Measurements from ENCODE around the gene TMEM250. TPM values are rescaled to one million over a fixed set of nuclear protein-coding genes. Genes with fewer than 3 reads are reported as not detected.
A peak's percentile ranks its signal among the peaks of the same experiment; 100 is the strongest.

TMEM250 gene
- total RNA-seq, 2 experiments from 2014 or later = 6.5 to 7.9 TPM

DNA sequence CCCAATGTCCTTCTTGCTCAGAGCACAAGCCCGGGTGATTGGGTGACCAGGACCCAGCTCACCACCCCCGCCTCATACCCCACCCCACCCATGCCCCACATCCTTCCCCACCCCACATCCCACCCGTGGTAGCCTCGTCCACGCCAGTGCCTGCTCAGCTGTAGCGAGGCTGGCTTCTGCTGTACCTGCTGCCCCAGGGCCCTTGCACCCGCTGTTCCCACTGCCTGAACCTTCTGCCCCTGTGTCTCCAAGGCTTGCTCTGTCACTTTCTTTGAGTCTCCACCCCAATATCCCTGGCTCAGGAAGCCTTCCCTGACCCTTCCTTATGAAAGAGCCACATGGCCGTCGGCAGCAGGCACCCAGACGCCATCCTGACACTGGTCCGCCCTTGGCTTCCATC lies 20.5 kb downstream of the TMEM250 start:
- DNase-seq (no peak), ATAC-seq (ENCODE audit: poor library complexity) (no peak)
- peaks cover 0 to 2% of the 10 kb centered on the region in 2 experiments for H3K27me3 ChIP-seq (ENCODE audit: control insufficient read depth in 1 of 2, insufficient read depth in 2 of 2, low read length in 2 of 2)
- CTCF ChIA-PET = no interaction called here
- Mint-ChIP-seq H3K4me3 (peak overlapping the region; percentile 80), H3K27me3 (no peaks in the 10 kb centered on the region), H3K4me1 (ENCODE audit: low read depth) (peaks cover 9% of the 10 kb centered on the region), H3K36me3 (ENCODE audit: low read depth) (no peaks in the 10 kb centered on the region), H3K27ac (no peak overlapping the region), H3K9me3 (no peaks in the 10 kb centered on the region)
- no peak overlapping the region for H3K4me3 ChIP-seq (ENCODE audit: low read length)
- POLR2A ChIA-PET = no interaction called here
- H3K9me3 ChIP-seq (ENCODE audit: control insufficient read depth in 1 of 2, insufficient read depth in 1 of 2, low read length in 2 of 2) = no peaks in the 10 kb centered on the region
- H3K4me1 ChIP-seq (ENCODE audit: insufficient read depth, low read length) = peaks cover 33% of the 10 kb centered on the region
- intact Hi-C loops (cut with DNase I, micrococcal nuclease) = no loop called here
- TF ChIP-seq, protein P1, sequence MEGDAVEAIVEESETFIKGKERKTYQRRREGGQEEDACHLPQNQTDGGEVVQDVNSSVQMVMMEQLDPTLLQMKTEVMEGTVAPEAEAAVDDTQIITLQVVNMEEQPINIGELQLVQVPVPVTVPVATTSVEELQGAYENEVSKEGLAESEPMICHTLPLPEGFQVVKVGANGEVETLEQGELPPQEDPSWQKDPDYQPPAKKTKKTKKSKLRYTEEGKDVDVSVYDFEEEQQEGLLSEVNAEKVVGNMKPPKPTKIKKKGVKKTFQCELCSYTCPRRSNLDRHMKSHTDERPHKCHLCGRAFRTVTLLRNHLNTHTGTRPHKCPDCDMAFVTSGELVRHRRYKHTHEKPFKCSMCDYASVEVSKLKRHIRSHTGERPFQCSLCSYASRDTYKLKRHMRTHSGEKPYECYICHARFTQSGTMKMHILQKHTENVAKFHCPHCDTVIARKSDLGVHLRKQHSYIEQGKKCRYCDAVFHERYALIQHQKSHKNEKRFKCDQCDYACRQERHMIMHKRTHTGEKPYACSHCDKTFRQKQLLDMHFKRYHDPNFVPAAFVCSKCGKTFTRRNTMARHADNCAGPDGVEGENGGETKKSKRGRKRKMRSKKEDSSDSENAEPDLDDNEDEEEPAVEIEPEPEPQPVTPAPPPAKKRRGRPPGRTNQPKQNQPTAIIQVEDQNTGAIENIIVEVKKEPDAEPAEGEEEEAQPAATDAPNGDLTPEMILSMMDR (IDR thresholded peaks at IDR 0.05) = no peak
- H3K27ac ChIP-seq (ENCODE audit: low read depth in 1 of 2, low read length in 2 of 2) = no peak overlapping the region
- H3K36me3 ChIP-seq (ENCODE audit: insufficient read depth, low read length) = no peaks in the 10 kb centered on the region

- POLR2A ChIA-PET = interaction anchor here (4.3 kb wide), 1 partner anchor 12 kb away, joined by 50 read pairs; no protein-coding TSS in a partner anchor
Measured at GRCh38 chr9:136096505-136097001, 22.1 kb downstream of the TMEM250 start.

GRCh38 chr9:136095070-136096058 lies 23.3 kb downstream of the TMEM250 start, which contains the start of gene NACC2:
NACC2 (minus strand) TSS chr9:136095289; CDS start chr9:136050521, 44,768 bp downstream.
- H3K27ac Mint-ChIP-seq = no peak within 1 kb of the TSS
- peak; percentile 20 for ATAC-seq (ENCODE audit: poor library complexity)
- ChIA-PET POLR2A (interaction anchor here (1.2 to 4.3 kb wide), 3 partner anchors 13 to 135 kb away, joined by 5 to 50 read pairs (median 8); partner anchors contain the start of genes TMEM250 and UBAC1), CTCF (interaction anchor here (1.3 to 1.7 kb wide), 2 partner anchors 23 to 27 kb away, joined by 3 to 4 read pairs; partner anchors contain the start of gene TMEM250)
- H3K4me1 Mint-ChIP-seq (ENCODE audit: low read depth) = peaks cover 14% of the 10 kb centered on the region
- peak within 1 kb of the TSS; percentile 16 to 22 for H3K27ac ChIP-seq (ENCODE audit: low read depth in 1 of 2, low read length in 2 of 2)
- TF ChIP-seq, protein P1 (IDR thresholded peaks at IDR 0.05) = no peak
- intact Hi-C loops (cut with DNase I, micrococcal nuclease) = loop anchor here in 1 of 2 experiments (1.0 kb wide), 1 partner anchor 14 kb away; no protein-coding TSS in a partner anchor
- peak within 1 kb of the TSS; percentile 89 for H3K4me3 Mint-ChIP-seq
- H3K36me3 Mint-ChIP-seq (ENCODE audit: low read depth) = no peaks in the 10 kb centered on the region
- H3K4me3 ChIP-seq (ENCODE audit: low read length) = peak within 1 kb of the TSS; percentile 57
- peaks cover 0 to 2% of the 10 kb centered on the region in 2 experiments for H3K27me3 ChIP-seq (ENCODE audit: control insufficient read depth in 1 of 2, insufficient read depth in 2 of 2, low read length in 2 of 2)
- peaks cover 56% of the 10 kb centered on the region for H3K4me1 ChIP-seq (ENCODE audit: insufficient read depth, low read length)
- no peaks in the 10 kb centered on the region for H3K36me3 ChIP-seq (ENCODE audit: insufficient read depth, low read length)
- DNase-seq = peak in 5 of 14 experiments; percentile 29 to 58 (median 46)
- H3K9me3 Mint-ChIP-seq = no peaks in the 10 kb centered on the region
- no peaks in the 10 kb centered on the region for H3K9me3 ChIP-seq (ENCODE audit: control insufficient read depth in 1 of 2, insufficient read depth in 1 of 2, low read length in 2 of 2)
- H3K27me3 Mint-ChIP-seq = no peaks in the 10 kb centered on the region

More at GRCh38 chr9:136096505-136097001, 22.1 kb downstream of the TMEM250 start:
- Mint-ChIP-seq H3K4me3 (peak overlapping the region; percentile 89), H3K27ac (peak overlapping the region; percentile 56), H3K36me3 (ENCODE audit: low read depth) (no peaks in the 10 kb centered on the region), H3K27me3 (no peaks in the 10 kb centered on the region), H3K9me3 (no peaks in the 10 kb centered on the region), H3K4me1 (ENCODE audit: low read depth) (peaks cover 14% of the 10 kb centered on the region)
- H3K4me3 ChIP-seq (ENCODE audit: low read length) = no peak overlapping the region
- peaks cover 0 to 2% of the 10 kb centered on the region in 2 experiments for H3K27me3 ChIP-seq (ENCODE audit: control insufficient read depth in 1 of 2, insufficient read depth in 2 of 2, low read length in 2 of 2)
- H3K9me3 ChIP-seq (ENCODE audit: control insufficient read depth in 1 of 2, insufficient read depth in 1 of 2, low read length in 2 of 2) = no peaks in the 10 kb centered on the region
- TF ChIP-seq, protein P1 (IDR thresholded peaks at IDR 0.05) = no peak
- ATAC-seq (ENCODE audit: poor library complexity) (no peak), DNase-seq (no peak)
- H3K27ac ChIP-seq (ENCODE audit: low read depth in 1 of 2, low read length in 2 of 2) = no peak overlapping the region
- no peaks in the 10 kb centered on the region for H3K36me3 ChIP-seq (ENCODE audit: insufficient read depth, low read length)
- intact Hi-C loops (cut with DNase I, micrococcal nuclease) = no loop called here
- H3K4me1 ChIP-seq (ENCODE audit: insufficient read depth, low read length) = peaks cover 46% of the 10 kb centered on the region
- CTCF ChIA-PET = interaction anchor here (1.1 to 1.7 kb wide), 2 partner anchors 11 to 25 kb away, joined by 3 to 4 read pairs; no protein-coding TSS in a partner anchor

Data from CD4-positive, alpha-beta T cell (primary cell).